HPDE6-E6E7 (cell line): ENCODE data around the gene LCE3C.
A peak's percentile ranks its signal among the peaks of the same experiment; 100 is the strongest.
"Not testable (repeated sequence)": the region's sequence is repeated elsewhere in the genome, so short reads cannot be mapped to it uniquely, and the experiment has no call there.

Source experiments
- DNase-seq: peaks from one replicate; pipeline ENCODE4 v3.0.0; 2011; ENCODE audit warnings: missing footprints; ENCODE audit errors: extremely low spot score

Gene LCE3C, protein sequence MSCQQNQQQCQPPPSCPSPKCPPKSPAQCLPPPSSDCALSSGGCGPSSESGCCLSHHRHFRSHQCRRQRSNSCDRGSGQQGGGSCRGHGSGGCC

DNA sequence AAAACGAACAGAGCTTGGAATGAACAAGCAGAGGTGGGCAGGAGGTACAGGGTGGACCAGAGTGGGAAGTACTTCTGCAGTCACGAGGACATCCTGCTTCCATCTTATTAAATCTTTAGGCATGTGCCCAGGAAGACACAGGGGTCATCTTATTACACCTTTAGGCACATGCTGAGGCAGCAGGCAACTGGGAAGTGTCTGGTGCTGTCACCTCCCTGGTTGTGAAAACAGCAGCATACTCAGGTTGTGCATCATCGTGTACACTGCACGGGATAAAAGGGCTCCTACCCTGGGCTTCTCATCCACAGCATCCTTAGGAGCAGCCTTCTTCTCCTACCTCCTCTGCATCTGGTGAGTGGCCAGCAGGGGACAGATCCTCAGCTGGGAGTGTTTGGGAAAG lies at the start of gene LCE3C:
TSS of gene LCE3C (plus strand) at position 301 of the 400 bp plus-strand sequence. CDS start 498 bp downstream, outside the sequence.
- DNase-seq, result no peak

DNA sequence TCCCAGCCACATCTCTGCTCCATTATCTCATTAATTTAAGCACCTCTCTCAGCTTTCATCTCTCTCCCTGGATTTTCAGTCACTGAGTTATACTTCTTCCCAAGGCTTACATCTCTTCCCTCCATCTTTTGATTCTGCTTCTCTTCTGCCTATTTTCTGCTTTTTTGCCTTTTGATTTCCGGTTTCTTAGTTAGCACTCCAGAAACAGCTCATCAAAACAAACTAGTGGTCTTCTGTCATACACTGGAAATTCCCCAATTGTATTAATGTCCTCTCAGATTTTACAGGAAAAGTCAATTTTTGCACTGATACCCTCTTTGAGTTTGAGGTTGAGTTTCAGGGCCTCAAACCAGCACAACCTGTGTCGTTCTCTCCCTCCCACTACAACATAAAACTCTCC lies 34.9 kb upstream of the LCE3C start:
- no peak for DNase-seq

DNA sequence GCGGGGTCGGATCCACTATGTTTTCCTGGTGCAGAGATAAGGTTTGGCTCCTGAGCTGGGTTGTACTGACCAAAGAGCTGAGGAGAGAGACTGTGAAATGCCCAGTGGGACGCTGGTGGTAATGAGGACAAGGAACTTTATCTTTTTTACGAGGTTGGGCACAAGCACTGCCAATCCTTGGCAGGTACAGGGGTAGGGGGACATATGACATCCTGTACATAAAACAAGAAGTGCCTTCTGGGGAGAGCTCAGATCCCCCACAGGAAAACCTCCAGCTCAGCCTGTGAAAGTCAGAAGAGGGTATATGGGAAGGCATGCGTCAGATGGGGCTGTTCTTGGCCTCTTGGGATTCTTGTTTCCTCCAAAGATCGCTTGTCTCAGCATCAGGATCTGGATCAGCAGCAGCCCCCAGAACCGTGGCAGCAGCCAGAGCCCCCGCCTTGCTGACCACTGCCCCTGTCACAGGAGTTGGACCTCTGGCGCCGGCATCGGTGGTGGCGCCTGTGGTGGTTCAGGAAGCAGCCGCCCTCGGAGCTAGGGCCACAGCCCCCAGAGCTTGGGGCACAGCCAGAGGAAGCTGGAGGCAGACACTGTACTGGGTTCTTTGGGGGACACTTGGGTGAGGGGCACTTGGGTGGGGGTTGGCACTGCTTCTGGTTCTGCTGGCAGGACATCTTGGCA lies 34.4 kb upstream of the LCE3C start:
- DNase-seq, result no peak

DNA sequence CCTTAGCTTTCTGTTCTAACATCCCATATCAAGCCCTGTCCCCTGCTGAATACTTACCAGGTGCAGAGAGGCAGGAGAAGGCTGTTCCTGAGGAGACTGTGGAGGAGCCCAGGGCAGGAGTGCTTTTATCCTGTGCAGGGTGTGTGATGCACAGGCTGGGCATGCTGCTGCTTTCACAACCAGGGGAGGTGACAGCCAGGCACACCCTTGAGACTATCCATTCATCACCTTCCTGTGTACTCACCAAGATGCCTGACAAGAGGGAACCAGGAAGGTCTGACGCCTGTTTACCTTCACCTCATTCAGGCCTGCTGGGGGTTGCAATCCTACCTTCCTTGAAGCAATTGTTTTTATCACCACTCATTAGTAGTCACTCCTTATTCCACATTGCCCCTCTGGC lies 33.4 kb upstream of the LCE3C start, which contains the start of gene LCE3E:
TSS of gene LCE3E (minus strand) at position 100 of the 400 bp plus-strand sequence. CDS start 572 bp downstream, outside the sequence.
- peak; percentile 76 for DNase-seq

DNA sequence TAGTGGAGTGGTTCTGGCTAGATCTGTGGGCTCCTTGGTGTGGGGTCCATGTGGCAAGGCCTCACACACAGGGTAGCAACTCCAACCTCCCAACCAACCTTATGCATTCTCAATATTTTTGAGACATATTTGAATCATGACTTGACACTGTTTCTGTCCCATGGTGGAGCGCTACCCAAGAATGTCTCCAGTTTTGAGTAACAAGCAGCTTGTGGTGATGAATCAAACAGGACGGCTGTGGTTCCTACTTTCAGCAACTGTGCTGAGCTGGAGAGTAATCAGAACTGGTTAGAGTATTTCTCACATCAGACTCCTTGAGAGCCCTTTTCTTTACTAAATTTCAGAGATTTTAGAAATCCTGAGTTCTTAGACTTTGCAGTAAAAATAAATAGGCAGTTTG lies 22.9 kb upstream of the LCE3C start:
- DNase-seq, result no peak

DNA sequence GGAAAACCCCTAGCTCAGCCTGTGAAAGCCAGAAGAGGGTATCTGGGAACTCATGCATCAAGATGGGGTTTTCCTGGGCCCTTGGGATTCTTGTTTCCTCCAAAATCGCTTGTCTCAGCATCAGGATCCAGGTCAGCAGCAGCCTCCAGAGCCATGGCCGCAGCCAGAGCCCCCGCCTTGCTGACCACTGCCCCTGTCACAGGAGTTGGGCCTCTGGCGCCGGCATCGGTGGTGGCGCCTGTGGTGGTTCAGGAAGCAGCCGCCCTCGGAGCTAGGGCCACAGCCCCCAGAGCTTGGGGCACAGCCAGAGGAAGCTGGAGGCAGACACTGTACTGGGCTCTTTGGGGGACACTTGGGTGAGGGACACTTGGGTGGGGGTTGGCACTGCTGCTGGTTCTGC lies 20.5 kb upstream of the LCE3C start:
- not testable (repeated sequence) for DNase-seq

DNA sequence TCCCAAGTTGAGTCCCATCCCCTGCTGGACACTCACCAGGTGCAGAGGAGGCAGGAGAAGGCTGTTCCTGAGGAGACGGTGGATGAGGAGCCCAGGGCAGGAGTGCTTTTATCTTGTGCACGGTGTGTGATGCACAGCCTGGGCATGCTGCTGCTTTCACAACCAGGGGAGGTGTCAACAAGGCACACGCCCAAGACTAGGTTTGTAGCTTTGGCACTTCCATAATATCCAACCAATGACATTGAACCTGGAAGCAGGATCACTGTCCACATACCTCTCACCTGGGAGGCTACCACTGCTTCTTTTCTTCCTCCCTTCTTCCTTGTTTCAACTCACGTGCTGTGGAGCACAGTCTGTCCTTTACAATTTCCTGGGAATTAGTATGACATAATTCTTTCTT lies 19.6 kb upstream of the LCE3C start, which contains the start of gene LCE3D:
TSS of gene LCE3D (minus strand) at position 84 of the 400 bp plus-strand sequence. CDS start 580 bp downstream, outside the sequence.
- DNase-seq, result no peak

DNA sequence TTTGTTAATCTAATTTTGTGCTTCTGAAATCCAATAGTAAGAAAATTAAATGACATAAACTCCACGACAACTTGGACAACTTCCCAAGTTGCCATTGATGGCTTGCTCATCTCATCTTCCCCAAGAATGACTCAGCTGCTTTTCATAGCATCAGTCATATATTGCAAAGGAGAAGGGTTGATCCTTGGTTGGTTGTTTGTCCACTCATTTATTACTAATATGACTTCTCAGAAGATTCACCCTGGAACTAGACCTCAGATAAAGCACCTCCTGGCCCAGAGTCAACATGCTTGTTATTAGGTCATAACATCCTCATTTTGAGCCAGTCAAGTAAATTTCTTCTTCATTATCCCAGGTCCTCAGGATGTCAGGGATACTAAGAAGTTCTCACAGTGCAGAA lies 17.4 kb upstream of the LCE3C start:
- peak; percentile 43 for DNase-seq

DNA sequence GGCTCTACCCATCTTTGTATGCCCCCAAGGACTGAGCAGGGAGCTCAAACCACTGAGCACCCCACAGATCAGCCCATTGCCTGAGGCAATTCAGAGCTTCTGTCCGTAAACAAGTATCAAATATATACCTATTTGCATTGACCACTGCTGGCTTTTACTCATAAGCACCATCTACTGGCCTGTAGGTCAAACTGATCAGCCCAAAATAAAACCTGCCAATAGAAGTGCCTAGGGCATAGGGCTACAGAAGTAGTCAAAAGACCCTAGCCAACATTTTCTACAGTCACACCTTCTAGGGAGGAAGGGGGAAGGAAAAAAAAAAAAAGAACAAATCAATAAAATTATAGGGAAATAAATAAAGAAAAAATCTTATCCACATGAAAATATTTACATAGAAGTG lies 14.4 kb upstream of the LCE3C start:
- no peak for DNase-seq

DNA sequence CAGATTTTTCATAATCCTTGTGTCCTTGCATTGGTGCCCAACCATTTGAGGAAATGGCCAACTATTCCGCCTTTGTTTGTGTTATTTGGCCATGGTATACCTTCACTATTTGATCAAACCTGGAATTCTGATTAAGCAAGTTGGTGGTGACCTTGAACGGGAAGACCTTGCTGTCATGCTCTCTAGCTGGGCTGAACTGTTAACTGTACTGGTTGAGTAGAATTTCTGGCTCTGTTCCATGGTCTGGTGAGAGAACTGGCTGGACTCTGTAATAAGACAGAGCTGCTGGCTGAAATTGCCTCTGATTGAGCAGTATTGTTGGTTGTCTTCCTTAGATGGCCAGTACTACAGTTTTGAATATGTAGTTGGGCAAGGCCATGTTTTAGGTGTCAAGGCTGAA lies 3.0 kb upstream of the LCE3C start:
- no peak for DNase-seq

DNA sequence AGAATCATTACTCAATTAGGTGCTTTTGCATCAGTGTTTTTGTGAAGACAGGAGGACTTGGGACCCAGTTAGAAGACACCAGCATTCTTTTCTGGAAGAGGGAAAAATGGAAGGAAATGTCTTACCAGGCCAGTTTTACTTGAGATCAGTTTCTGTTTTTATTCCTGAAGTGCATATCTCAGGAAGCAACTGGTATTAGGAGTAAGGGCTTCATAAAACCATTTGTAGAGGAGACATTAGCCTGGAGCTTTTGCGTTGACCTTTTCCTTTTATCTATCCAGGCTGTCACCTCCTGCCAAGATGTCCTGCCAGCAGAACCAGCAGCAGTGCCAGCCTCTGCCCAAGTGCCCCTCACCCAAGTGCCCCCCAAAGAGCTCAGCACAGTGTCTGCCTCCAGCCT lies 13.5 kb downstream of the LCE3C start, which contains the start of gene LCE3B:
TSS of gene LCE3B (plus strand) at position 301 of the 400 bp plus-strand sequence. CDS start at position 301, 0 bp downstream.
- no peak for DNase-seq

DNA sequence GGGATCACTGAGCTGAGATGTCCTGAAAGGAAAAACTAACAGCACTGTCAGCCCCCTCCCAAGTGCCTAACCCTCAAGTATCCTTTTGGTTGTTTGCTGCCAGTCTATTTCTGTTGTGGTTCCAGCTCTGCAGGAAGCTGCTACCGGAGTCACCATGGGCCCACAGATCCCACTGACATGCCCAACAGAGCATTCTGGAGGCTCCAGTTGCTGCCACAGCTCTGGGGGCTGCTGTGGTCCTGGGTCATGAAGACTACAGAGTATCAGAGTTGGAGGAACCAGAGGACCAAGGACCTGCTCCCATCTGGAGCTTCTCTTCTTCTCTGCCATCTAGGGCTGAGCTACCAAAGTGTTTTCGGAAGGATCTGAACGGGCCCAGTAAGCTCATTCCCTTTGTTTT lies 22.0 kb downstream of the LCE3C start:
- DNase-seq, result no peak

DNA sequence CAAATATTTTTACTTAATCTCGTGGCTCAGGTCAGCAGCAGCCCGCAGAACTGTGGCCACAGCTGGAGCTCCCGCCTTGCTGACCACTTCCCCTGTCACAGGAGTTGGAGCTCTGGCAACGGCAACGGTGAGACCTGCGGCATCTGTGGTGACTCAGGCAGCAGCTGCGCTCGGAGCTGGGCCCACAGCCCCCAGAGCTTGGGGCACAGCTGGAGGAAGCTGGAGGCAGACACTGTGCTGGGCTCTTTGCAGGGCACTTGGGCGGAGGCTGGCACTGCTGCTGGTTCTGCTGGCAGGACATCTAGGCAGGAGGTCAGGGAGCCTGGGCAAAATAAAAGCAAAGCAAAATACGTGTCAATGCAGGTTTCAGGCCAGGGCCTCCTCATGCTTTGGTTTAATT lies 22.8 kb downstream of the LCE3C start, which contains the start of gene LCE3A:
TSS of gene LCE3A (minus strand) at position 301 of the 400 bp plus-strand sequence. CDS start at position 301, 0 bp downstream.
- no peak for DNase-seq

DNA sequence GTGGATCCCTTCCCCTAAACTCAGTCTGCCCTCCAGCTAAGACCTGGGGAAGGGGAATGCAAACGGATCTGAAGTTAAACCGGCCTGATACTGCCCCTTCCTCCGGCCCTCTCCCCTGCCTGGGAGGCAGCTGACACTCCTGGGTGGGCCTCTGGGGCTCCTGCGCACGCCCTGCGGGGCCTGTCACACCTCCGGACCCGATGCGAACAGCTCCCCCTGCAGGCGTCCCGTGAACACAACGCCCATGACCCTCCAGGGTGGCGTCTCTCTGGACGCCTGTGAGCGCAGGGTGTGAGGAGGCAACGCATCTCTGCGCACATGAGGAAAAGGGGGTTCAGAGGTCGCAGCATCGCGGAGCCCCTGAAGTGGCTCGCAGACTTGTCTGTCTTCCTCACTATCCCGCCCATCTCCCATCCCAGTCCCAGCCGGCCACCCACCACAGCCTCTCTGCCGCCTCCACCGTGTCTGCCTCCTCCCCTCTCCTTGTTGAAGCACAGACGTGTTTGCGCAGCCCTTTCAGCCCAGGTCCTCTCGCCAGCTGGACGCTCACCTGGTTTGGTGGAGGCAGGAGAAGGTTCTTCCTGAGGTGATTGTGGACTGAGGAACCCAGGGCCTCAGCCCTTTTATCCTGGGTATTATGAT lies 23.3 kb downstream of the LCE3C start:
- no peak for DNase-seq

DNA sequence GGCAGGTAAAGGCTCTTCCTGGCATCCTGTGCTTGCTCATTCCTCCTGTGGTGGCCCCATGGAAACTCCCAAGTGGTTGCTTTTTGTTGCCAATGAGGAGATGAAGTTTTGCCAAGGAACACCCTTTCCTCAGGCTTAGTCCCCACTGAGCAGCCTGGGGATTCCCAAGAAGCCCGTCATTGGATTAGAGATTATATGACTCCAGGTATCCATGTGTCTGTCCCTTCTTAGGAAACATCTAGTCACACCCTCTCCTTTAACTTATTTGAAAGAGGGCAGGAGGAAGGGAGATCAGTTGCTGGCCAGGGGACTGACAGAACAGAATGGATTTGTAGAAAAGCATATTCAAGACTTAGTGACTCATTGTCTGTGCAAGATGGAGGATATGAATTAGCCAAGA lies 26.7 kb downstream of the LCE3C start:
- no peak for DNase-seq

DNA sequence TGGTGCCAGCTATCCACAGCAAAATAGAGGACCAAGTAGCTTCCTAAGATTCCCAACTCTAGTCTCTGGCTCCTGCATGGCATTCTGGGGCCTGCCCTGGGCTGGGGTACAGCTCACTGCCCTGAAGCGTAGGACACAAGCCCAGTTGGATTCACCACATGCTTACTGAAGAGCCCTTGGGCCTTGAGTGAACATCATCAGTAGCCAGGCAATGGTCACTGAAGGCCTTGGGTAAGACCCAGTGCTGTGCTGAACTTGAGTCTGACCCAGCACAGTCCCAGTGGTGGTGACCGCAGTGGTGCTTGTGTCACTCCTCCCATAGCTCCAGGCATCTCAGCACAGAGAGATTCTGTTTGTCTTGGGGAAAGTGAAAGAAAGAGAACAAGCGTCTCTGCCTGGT lies 30.6 kb downstream of the LCE3C start:
- DNase-seq, result no peak

DNA sequence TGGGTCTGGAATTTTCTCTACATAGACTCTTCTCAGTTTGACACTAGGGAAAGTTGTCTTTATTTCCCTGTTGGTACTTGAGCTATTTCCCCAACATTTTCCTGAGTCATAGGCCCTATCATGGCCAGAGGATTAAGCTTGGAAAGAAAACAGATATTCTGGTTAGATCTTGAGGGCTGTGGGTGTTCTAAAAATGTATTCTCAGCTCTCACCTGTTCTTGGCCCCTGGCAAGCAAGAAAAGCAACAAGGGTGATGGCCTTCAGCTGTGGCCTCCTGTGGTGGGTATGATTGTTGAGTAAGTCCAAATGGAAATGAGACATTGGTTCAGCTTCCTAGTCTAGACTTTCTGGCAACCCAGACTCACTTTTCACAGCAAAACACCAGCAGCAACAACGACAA lies 40.3 kb downstream of the LCE3C start:
- DNase-seq, result no peak

DNA sequence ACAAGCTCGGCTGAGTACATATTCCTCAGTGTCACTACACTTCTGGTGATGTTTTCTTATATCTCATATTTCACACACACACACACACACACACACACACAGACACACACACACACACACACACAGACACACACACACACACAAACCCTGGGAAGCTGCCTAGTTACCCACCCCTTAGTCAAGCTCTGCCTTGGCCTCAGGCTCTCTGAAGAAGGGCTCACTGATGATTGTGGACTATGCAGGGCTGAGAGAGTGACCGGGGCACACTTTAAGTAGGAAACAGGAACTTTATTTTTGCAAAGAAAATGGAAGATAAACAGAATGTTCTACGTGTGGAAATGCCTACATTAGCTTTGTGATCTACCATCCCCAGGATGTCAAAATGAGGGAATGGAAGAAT lies 43.9 kb downstream of the LCE3C start:
- DNase-seq, result no peak

DNA sequence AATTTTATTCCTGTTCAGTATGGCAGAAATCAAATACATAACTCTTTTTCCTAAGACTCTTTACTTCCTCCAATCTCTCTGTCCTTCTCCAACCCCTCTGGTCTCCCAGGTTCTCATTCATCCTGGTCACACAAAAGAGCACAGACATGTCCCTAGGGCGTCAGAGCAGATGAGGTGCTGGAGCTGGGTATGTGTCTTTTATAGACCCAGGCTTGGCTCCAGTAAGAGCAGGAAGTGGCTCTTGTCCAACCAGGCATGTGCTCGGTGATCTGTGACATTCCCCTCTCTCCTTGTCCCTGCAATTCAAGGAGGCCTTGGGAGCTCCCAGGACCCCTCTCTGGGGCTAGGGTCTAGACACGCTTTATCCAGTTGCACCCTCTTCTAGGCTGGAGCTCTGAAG lies 45.1 kb downstream of the LCE3C start:
- no peak for DNase-seq

DNA sequence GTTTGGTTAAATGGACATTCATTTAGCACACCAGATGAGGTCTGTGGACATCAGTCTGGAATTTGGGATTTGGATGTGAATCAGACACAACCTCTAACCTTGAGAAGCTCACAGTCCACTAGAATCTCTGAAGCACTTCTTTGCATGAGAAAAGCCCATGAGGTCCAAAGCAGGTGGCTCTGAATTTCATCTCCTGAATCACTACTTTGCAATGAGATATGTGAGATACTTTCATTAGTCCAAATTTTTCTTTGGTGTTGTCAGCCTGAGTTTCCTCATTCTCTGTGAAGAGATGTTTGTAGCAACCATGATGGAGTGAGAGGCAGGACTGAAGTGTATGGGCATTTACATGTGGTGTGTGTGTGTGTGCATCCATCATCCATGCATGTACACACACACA lies 46.6 kb downstream of the LCE3C start:
- DNase-seq, result no peak
